Glutamatergic neuron (in vitro differentiated cells): ENCODE measurements around the gene FLOT1. TPM values are rescaled to one million over a fixed set of nuclear protein-coding genes. Genes with fewer than 3 reads are reported as not detected.

Experiments
- DNase-seq: peaks from one replicate; pipeline ENCODE4 v3.0.0; 2022
- H3K27ac Mint-ChIP-seq: one replicate; pipeline ENCODE4 v1.8.0; 2020; ENCODE audit warnings: mild to moderate bottlenecking, mixed read lengths, inconsistent platforms; ENCODE audit not compliant: unreplicated experiment
- H3K27me3 Mint-ChIP-seq: one replicate; pipeline ENCODE4 v1.8.0; 2020; ENCODE audit warnings: mild to moderate bottlenecking, moderate library complexity, mixed read lengths, inconsistent platforms; ENCODE audit not compliant: unreplicated experiment
- H3K36me3 Mint-ChIP-seq: one replicate; pipeline ENCODE4 v1.8.0; 2020; ENCODE audit warnings: mild to moderate bottlenecking, mixed read lengths, inconsistent platforms; ENCODE audit not compliant: unreplicated experiment
- H3K4me1 Mint-ChIP-seq: one replicate; pipeline ENCODE4 v1.8.0; 2020; ENCODE audit warnings: mild to moderate bottlenecking, low read depth, mixed read lengths, inconsistent platforms; ENCODE audit not compliant: unreplicated experiment
- H3K4me3 Mint-ChIP-seq: one replicate; pipeline ENCODE4 v1.8.0; 2020; ENCODE audit warnings: mild to moderate bottlenecking, mixed read lengths, inconsistent platforms; ENCODE audit not compliant: unreplicated experiment
- H3K9me3 Mint-ChIP-seq: one replicate; pipeline ENCODE4 v1.8.0; 2020; ENCODE audit warnings: mild to moderate bottlenecking, moderate library complexity, mixed read lengths, inconsistent platforms; ENCODE audit not compliant: unreplicated experiment
- total RNA-seq: library from RNA; stranded (reverse); fragmentation: NEBNext Ultra II Directional; extraction: Animal tissue kit (Norgen Biotek cat#: 25700); gene quantifications from one replicate; pipeline ENCODE4 v1.2.1, GENCODE V29; 2021; ENCODE audit not compliant: unreplicated experiment
- TF ChIP-seq, protein P1 (sequence below): fragments of 200-600 bp; sonication (generic); IDR thresholded peaks from one replicate; pipeline ENCODE4 v1.5.0; 2021; ENCODE audit not compliant: partially characterized antibody, unreplicated experiment

The FLOT1 gene
- total RNA-seq, 1 donor from 2014 or later: 191 TPM

DNA sequence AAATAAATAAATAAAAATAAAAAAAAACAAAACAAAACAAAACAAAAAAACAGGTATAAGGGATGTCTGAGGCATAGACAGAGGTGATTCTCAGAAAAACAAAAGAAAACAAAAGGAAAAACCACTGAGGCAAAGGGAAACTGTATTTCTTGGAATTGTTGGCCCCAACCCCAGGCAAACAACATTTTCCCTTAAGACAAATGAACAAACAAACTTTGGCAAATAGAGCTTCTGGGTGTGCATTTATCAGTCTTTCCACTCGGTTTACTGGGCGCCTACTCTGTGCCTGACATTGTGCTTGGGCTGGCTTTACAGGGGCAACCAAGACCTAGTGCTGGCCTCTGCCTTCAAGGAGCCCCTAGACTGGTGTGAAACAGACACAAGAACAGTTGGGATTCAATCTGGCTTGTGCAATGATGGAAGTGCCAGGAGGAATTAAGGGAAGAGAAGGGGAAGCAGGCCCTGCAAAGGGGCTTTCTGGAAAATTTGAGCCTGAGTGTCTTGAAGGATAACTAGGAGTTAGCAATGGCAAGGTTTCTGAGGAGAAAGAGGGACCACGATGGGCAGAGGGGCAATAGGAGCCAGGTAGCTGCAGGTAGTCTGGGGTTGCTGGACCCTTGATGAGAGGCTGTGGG, 35.6 kb upstream of the FLOT1 start:
- Mint-ChIP-seq H3K4me3 (no peak overlapping the region), H3K4me1 (peaks cover 3% of the 10 kb centered on the region), H3K27ac (no peak overlapping the region), H3K27me3 (no peaks in the 10 kb centered on the region), H3K9me3 (peaks cover 2% of the 10 kb centered on the region), H3K36me3 (peaks cover 8% of the 10 kb centered on the region)
- TF ChIP-seq, protein P1, sequence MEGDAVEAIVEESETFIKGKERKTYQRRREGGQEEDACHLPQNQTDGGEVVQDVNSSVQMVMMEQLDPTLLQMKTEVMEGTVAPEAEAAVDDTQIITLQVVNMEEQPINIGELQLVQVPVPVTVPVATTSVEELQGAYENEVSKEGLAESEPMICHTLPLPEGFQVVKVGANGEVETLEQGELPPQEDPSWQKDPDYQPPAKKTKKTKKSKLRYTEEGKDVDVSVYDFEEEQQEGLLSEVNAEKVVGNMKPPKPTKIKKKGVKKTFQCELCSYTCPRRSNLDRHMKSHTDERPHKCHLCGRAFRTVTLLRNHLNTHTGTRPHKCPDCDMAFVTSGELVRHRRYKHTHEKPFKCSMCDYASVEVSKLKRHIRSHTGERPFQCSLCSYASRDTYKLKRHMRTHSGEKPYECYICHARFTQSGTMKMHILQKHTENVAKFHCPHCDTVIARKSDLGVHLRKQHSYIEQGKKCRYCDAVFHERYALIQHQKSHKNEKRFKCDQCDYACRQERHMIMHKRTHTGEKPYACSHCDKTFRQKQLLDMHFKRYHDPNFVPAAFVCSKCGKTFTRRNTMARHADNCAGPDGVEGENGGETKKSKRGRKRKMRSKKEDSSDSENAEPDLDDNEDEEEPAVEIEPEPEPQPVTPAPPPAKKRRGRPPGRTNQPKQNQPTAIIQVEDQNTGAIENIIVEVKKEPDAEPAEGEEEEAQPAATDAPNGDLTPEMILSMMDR: no peak
- DNase-seq: no peak

DNA sequence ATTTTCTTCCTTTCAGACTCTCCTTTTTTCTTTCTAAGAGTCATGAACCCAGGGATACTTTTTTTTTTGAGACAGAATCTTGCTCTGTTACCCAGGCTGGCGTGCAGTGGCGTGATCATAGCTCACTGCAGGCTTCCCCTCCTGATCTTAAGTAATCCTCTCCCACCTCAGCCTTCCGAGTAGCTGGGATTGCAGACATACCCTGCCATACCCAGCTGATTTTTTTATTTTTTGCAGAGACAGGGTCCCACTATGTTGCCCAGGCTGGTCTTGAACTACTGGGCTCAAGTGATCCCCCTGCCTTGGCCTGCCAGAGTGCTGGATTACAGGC, 34.6 kb upstream of the FLOT1 start:
- no peak overlapping the region for H3K27ac Mint-ChIP-seq
- H3K36me3 Mint-ChIP-seq: peaks cover 8% of the 10 kb centered on the region
- H3K27me3 Mint-ChIP-seq: no peaks in the 10 kb centered on the region
- H3K4me1 Mint-ChIP-seq: peaks cover 3% of the 10 kb centered on the region
- TF ChIP-seq, protein P1: no peak
- peaks cover 2% of the 10 kb centered on the region for H3K9me3 Mint-ChIP-seq
- no peak for DNase-seq
- no peak overlapping the region for H3K4me3 Mint-ChIP-seq

DNA sequence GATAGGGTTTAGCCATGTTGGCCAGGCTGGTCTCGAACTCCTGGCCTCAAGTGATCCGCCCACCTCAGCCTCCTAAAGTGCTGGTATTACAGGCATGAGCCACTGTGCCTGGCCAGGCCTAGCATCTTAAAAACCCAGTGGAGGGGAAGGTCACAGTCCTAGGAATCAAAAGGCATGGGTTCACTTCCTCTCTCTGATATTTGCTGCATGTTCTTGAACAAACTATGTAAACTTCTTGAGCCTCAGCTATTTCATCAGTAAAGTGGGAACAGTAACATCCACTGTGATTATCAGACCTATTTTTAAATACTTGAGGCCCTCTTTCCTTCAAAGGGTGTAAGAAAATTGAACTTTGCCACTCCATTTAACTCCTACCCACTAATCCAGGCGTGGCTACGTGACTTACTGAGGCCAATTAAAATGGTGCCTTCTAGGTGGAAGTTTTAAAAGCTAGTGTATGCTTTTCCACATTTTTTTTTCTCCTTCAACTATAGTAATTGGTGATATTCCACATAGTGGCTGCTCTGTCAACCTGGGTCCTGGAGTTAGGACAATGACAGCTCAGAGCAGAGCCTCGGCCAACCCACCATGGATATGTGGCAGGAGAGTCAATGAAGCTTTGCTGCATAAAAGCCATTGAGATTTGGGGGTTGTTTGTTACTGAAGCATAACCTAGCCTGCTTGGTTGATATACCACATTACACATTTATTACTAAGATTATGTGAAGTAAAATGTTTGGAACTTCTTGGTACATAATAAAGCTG, 34.1 kb upstream of the FLOT1 start:
- peaks cover 2% of the 10 kb centered on the region for H3K9me3 Mint-ChIP-seq
- no peak overlapping the region for H3K4me3 Mint-ChIP-seq
- TF ChIP-seq, protein P1: no peak
- DNase-seq: no peak
- peaks cover 8% of the 10 kb centered on the region for H3K36me3 Mint-ChIP-seq
- no peak overlapping the region for H3K27ac Mint-ChIP-seq
- peaks cover 3% of the 10 kb centered on the region for H3K4me1 Mint-ChIP-seq
- H3K27me3 Mint-ChIP-seq: no peaks in the 10 kb centered on the region

DNA sequence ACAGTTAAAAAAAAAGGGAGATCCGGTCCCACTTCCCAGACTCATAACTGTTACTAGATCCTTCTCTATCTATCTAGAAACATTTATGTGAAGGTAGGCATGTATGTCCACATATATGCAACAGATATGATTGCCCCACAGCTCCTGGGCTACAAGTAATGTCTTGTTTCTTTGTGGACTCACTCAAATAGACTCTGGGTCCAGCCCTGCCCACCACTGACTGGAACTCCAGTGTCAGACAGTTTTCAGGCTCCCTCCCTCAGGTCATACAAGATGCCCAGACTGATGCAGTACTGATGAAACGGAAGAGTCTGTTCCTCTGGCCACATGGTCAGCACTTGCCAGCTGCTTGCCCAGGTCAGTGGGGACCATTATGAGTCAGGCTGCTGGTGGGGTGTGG, 32.6 kb upstream of the FLOT1 start:
- TF ChIP-seq, protein P1: no peak
- peaks cover 2% of the 10 kb centered on the region for H3K9me3 Mint-ChIP-seq
- peaks cover 3% of the 10 kb centered on the region for H3K4me1 Mint-ChIP-seq
- no peak for DNase-seq
- H3K27me3 Mint-ChIP-seq: peaks cover 2% of the 10 kb centered on the region
- H3K27ac Mint-ChIP-seq: no peak overlapping the region
- H3K36me3 Mint-ChIP-seq: no peaks in the 10 kb centered on the region
- H3K4me3 Mint-ChIP-seq: no peak overlapping the region

DNA sequence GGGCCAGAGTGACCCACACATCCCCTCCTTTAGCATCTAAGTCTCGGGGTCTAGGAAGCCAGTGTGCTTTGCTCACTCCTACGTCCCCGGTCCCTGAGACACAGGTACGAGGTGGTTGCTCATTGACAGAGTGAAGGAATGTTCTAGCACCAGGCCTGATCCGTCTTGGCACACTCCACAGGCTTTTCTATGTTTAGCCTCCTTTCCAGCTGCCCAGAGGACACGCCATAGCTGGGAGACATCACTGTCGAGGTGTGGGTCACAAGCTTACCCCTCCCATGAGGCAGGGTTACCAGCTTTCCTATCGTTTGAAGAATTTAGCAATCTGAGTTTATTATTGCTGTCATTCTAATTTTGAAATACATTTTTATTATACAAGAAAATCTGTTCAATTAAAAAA, 32.2 kb upstream of the FLOT1 start:
- Mint-ChIP-seq H3K9me3 (peaks cover 2% of the 10 kb centered on the region), H3K36me3 (no peaks in the 10 kb centered on the region), H3K27ac (no peak overlapping the region), H3K4me3 (no peak overlapping the region), H3K4me1 (peaks cover 3% of the 10 kb centered on the region), H3K27me3 (peaks cover 2% of the 10 kb centered on the region)
- TF ChIP-seq, protein P1: no peak
- no peak for DNase-seq
